ENCODE results near the gene NDC1.
A peak's percentile ranks its signal among the peaks of the same experiment; 100 is the strongest.

NDC1 gene

DNA sequence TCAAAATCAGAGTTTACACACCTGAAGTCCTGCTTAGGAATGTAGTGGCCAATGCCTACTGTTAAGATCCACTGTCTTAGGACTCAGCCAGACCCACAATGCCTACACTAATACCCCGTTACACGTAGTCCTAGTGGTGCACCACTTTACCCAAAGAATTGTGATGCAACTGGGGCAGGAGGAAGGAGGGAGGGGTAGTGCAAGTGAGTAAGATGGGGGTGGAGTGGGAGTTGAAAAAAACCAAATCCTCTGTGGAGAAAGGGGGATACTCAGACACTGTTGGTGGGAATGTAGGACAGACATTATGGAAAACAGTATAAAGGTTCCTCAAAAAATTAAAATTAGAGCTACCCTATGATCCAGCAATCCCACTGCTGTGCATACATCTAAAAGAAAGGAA lies 118.6 kb downstream of the NDC1 start:
- H3K4me3 Mint-ChIP-seq, result no peak overlapping the region
- no peak for DNase-seq
- H3K9me3 Mint-ChIP-seq, result no peaks in the 10 kb centered on the region
- TF ChIP-seq, protein P1, sequence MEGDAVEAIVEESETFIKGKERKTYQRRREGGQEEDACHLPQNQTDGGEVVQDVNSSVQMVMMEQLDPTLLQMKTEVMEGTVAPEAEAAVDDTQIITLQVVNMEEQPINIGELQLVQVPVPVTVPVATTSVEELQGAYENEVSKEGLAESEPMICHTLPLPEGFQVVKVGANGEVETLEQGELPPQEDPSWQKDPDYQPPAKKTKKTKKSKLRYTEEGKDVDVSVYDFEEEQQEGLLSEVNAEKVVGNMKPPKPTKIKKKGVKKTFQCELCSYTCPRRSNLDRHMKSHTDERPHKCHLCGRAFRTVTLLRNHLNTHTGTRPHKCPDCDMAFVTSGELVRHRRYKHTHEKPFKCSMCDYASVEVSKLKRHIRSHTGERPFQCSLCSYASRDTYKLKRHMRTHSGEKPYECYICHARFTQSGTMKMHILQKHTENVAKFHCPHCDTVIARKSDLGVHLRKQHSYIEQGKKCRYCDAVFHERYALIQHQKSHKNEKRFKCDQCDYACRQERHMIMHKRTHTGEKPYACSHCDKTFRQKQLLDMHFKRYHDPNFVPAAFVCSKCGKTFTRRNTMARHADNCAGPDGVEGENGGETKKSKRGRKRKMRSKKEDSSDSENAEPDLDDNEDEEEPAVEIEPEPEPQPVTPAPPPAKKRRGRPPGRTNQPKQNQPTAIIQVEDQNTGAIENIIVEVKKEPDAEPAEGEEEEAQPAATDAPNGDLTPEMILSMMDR (IDR thresholded peaks at IDR 0.05), result no peak
- no peaks in the 10 kb centered on the region for H3K36me3 Mint-ChIP-seq (ENCODE audit: low read depth)
- no peak overlapping the region for H3K27ac Mint-ChIP-seq
- peaks cover 11% of the 10 kb centered on the region for H3K27me3 Mint-ChIP-seq (ENCODE audit: low read depth, poor library complexity)
- no peaks in the 10 kb centered on the region for H3K4me1 Mint-ChIP-seq

DNA sequence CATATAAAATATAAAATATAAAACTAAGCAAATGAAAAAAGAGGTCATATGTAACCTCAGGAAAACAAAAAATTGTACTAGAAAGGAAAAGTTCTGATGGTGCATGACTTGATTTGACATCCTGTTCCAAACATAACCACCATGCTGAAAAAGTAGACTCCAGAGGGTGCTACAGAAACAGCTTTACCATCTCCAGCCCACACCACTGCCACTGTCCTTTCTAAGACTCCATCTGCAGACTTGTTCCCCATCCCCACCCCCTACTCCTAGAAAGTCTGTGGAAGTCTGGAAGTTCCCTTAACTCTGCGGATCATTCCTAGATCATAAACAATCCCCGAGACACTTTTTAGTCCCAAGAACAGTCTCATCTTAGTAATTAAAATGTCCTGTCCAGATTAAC lies 119.7 kb downstream of the NDC1 start:
- Mint-ChIP-seq H3K27ac (no peak overlapping the region), H3K27me3 (ENCODE audit: low read depth, poor library complexity) (peaks cover 10% of the 10 kb centered on the region), H3K9me3 (no peaks in the 10 kb centered on the region), H3K4me1 (no peaks in the 10 kb centered on the region), H3K4me3 (no peak overlapping the region), H3K36me3 (ENCODE audit: low read depth) (no peaks in the 10 kb centered on the region)
- TF ChIP-seq, protein P1 (IDR thresholded peaks at IDR 0.05), result no peak
- DNase-seq, result no peak

DNA sequence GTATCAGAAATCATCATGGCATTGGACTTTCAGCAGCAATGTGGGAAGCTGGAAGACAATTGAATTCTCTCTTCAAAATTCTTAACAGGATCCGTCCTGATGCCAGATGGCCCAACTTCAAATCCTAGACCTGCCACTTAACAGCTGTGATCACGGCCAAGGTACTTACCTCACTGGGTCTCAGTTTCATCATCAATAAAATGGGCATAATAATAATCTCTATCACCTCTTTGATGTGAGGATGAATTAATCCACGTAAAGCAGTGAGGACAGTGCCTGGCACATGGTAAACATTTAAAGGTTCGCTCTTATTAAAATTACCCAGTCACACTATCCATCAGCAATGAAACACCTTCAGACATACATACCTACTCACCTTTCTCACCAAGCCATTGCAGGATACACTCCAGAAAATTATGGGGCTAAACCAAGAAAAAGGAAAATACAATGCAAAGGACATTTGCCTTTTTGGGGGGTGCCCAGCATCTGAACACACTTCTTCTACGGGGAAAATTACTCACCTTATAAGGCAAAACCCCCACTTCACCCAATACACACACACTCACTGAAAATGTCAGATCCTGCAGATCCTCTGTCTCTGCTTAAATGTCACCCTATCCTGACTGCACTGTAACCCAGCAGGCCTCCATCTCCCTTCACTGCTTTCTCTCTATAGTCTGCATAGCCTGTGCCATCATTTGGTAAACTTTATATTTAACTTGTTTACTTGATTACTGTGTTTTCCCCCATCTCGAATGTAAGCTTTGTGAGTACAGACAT lies 120.9 kb downstream of the NDC1 start:
- TF ChIP-seq, protein P1 (IDR thresholded peaks at IDR 0.05), result no peak
- no peaks in the 10 kb centered on the region for H3K36me3 Mint-ChIP-seq (ENCODE audit: low read depth)
- H3K4me3 Mint-ChIP-seq, result no peak overlapping the region
- H3K9me3 Mint-ChIP-seq, result no peaks in the 10 kb centered on the region
- H3K27me3 Mint-ChIP-seq (ENCODE audit: low read depth, poor library complexity), result peaks cover 11% of the 10 kb centered on the region
- DNase-seq, result no peak
- H3K4me1 Mint-ChIP-seq, result no peaks in the 10 kb centered on the region
- no peak overlapping the region for H3K27ac Mint-ChIP-seq

DNA sequence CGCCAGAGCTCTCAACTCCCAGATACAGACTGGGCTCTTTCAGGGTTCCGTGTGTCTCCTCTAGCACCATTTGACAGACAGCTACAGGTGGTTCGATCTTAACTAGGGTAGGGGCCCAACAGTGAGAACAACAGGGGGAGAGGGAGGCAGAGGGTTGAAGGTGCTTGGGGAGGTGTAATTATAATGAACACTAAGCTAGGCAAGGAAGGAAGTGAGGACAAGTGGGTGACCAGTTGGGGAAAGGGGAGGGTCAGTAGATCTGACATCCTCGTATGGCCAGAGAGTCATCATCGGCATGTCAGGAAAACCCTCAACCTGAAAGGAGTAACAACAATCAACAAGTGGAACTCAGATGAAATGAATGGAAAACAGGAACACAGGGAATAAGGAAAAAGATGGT lies 121.9 kb downstream of the NDC1 start:
- DNase-seq, result no peak
- Mint-ChIP-seq H3K36me3 (ENCODE audit: low read depth) (no peaks in the 10 kb centered on the region), H3K4me3 (no peak overlapping the region), H3K27ac (no peak overlapping the region), H3K4me1 (peaks cover 1% of the 10 kb centered on the region), H3K9me3 (no peaks in the 10 kb centered on the region), H3K27me3 (ENCODE audit: low read depth, poor library complexity) (peaks cover 11% of the 10 kb centered on the region)
- TF ChIP-seq, protein P1 (IDR thresholded peaks at IDR 0.05), result no peak

DNA sequence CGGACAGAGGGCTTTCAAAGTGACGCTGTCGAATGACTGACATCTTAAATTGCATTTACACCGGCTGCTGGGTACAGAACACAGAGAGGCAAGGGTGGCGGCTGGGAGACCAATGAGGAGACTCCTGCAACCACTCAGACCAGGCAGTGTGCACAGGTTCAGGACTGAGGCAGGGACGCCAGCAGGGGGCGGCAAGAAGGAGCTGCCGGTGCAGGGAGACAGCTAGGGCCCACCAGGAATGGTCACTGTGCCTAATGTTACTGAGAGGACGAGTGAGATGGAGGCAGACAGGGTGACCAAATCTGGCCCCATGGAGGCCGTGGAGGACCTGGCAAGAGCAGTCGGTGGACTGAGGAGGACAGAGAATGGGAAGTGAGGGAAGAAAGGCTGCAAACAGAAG lies 122.6 kb downstream of the NDC1 start:
- peak; percentile 79 for DNase-seq
- Mint-ChIP-seq H3K4me3 (no peak overlapping the region), H3K36me3 (ENCODE audit: low read depth) (no peaks in the 10 kb centered on the region), H3K27ac (no peak overlapping the region), H3K9me3 (no peaks in the 10 kb centered on the region), H3K27me3 (ENCODE audit: low read depth, poor library complexity) (peaks cover 11% of the 10 kb centered on the region), H3K4me1 (peaks cover 8% of the 10 kb centered on the region)
- TF ChIP-seq, protein P1 (IDR thresholded peaks at IDR 0.05), result peak; percentile 68
